ENCODE data around the gene LRRC8B.

LRRC8B gene

GRCh38 chr1:89576013-89576412 is 51.4 kb downstream of the LRRC8B start:
- no peaks in the 10 kb centered on the region for H3K27me3 ChIP-seq (replicated peaks)
- in situ Hi-C loops (cut with HindIII; ENCODE audit: low pct_ligation_motif_present, low sequenced_read_pairs) = no loop called here
- TF ChIP-seq CTCF (IDR thresholded peaks at IDR 0.05; ENCODE audit: low read depth, low read length, missing control alignments) = no peak
- no peak overlapping the region for H3K4me3 ChIP-seq (ENCODE audit: low read depth, low read length)
- no peak overlapping the region for H3K27ac ChIP-seq
- no peak for DNase-seq
- no peaks in the 10 kb centered on the region for H3K36me3 ChIP-seq (replicated peaks)

GRCh38 chr1:89578151-89578550 is 53.5 kb downstream of the LRRC8B start:
- Histone ChIP-seq H3K27ac (no peak overlapping the region), H3K36me3 (replicated peaks) (no peaks in the 10 kb centered on the region), H3K4me3 (ENCODE audit: low read depth, low read length) (no peak overlapping the region), H3K27me3 (replicated peaks) (no peaks in the 10 kb centered on the region)
- in situ Hi-C loops (cut with HindIII; ENCODE audit: low pct_ligation_motif_present, low sequenced_read_pairs) = no loop called here
- no peak for TF ChIP-seq CTCF (IDR thresholded peaks at IDR 0.05; ENCODE audit: low read depth, low read length, missing control alignments)
- DNase-seq = no peak

GRCh38 chr1:89578946-89579684 is 54.5 kb downstream of the LRRC8B start:
- no peak for TF ChIP-seq CTCF (IDR thresholded peaks at IDR 0.05; ENCODE audit: low read depth, low read length, missing control alignments)
- Histone ChIP-seq H3K36me3 (replicated peaks) (no peaks in the 10 kb centered on the region), H3K4me3 (ENCODE audit: low read depth, low read length) (no peak overlapping the region), H3K27me3 (replicated peaks) (no peaks in the 10 kb centered on the region), H3K27ac (no peak overlapping the region)
- in situ Hi-C loops (cut with HindIII; ENCODE audit: low pct_ligation_motif_present, low sequenced_read_pairs) = no loop called here
- no peak for DNase-seq

GRCh38 chr1:89580036-89580435 is 55.4 kb downstream of the LRRC8B start:
- Histone ChIP-seq H3K27ac (no peak overlapping the region), H3K4me3 (ENCODE audit: low read depth, low read length) (no peak overlapping the region), H3K36me3 (replicated peaks) (no peaks in the 10 kb centered on the region), H3K27me3 (replicated peaks) (no peaks in the 10 kb centered on the region)
- no peak for TF ChIP-seq CTCF (IDR thresholded peaks at IDR 0.05; ENCODE audit: low read depth, low read length, missing control alignments)
- in situ Hi-C loops (cut with HindIII; ENCODE audit: low pct_ligation_motif_present, low sequenced_read_pairs) = no loop called here
- DNase-seq = no peak

- TF ChIP-seq CTCF (IDR thresholded peaks at IDR 0.05; ENCODE audit: low read depth, low read length, missing control alignments) = no peak
- Histone ChIP-seq H3K4me3 (ENCODE audit: low read depth, low read length) (no peak overlapping the region), H3K27me3 (replicated peaks) (no peaks in the 10 kb centered on the region), H3K36me3 (replicated peaks) (no peaks in the 10 kb centered on the region), H3K27ac (no peak overlapping the region)
- no peak for DNase-seq
- in situ Hi-C loops (cut with HindIII; ENCODE audit: low pct_ligation_motif_present, low sequenced_read_pairs) = no loop called here
Observed at GRCh38 chr1:89581859-89582258, 57.2 kb downstream of the LRRC8B start.

GRCh38 chr1:89582571-89582970 is 57.9 kb downstream of the LRRC8B start:
- in situ Hi-C loops (cut with HindIII; ENCODE audit: low pct_ligation_motif_present, low sequenced_read_pairs) = no loop called here
- no peaks in the 10 kb centered on the region for H3K36me3 ChIP-seq (replicated peaks)
- H3K4me3 ChIP-seq (ENCODE audit: low read depth, low read length) = no peak overlapping the region
- no peak for DNase-seq
- no peak for TF ChIP-seq CTCF (IDR thresholded peaks at IDR 0.05; ENCODE audit: low read depth, low read length, missing control alignments)
- H3K27ac ChIP-seq = no peak overlapping the region
- no peaks in the 10 kb centered on the region for H3K27me3 ChIP-seq (replicated peaks)
